Activated naive CD8-positive, alpha-beta T cell (primary cell): ENCODE data around the gene LRRFIP2.
A peak's percentile ranks its signal among the peaks of the same experiment; 100 is the strongest.

Experiments
- H3K27ac Mint-ChIP-seq: one replicate; pipeline ENCODE4 v1.8.0; 2021; ENCODE audit warnings: mixed read lengths
- H3K27me3 Mint-ChIP-seq: one replicate; pipeline ENCODE4 v1.8.0; 2021; ENCODE audit warnings: mixed read lengths
- H3K36me3 Mint-ChIP-seq: one replicate; pipeline ENCODE4 v1.8.0; 2021; ENCODE audit warnings: mixed read lengths
- H3K4me1 Mint-ChIP-seq: one replicate; pipeline ENCODE4 v1.8.0; 2021; ENCODE audit warnings: low read depth, mixed read lengths
- H3K4me3 Mint-ChIP-seq: one replicate; pipeline ENCODE4 v1.8.0; 2021; ENCODE audit warnings: mild to moderate bottlenecking, mixed read lengths
- H3K9me3 Mint-ChIP-seq: one replicate; pipeline ENCODE4 v1.8.0; 2021; ENCODE audit warnings: low read depth, mixed read lengths

Gene LRRFIP2

DNA sequence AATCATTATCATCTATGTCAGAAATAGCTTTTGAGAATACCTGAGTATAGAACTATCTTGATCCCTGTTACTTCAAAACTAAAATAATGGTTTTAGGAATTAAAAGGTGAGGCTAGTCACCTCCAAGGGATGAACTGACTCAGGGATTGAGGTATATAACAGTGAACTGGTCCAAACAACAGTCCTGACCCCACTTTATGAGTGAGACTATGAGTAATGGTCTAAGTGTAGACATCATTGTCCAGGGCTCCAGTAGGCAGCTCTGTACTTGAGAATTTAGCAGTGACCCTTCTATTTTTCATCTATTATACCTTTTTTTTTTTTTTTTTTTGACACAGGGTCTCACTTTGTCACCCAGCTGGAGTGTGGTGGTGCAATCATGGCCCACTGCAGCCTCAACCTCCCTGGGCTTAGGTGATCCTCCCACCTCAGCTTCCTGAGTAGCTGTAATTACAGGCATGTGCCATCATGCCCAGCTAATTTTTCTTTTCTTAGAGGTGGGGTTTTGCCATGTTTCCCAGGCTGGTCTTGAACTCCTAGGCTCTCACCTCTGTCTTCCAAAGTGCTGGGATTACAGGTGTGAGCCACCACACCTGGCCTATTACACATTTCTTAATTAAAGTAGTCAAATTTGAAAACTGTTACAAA, 144.7 kb downstream of the LRRFIP2 start:
- Mint-ChIP-seq H3K27me3 (no peaks in the 10 kb centered on the region), H3K4me3 (no peak overlapping the region), H3K27ac (no peak overlapping the region), H3K36me3 (peaks cover 24% of the 10 kb centered on the region), H3K4me1 (no peaks in the 10 kb centered on the region), H3K9me3 (no peaks in the 10 kb centered on the region)

DNA sequence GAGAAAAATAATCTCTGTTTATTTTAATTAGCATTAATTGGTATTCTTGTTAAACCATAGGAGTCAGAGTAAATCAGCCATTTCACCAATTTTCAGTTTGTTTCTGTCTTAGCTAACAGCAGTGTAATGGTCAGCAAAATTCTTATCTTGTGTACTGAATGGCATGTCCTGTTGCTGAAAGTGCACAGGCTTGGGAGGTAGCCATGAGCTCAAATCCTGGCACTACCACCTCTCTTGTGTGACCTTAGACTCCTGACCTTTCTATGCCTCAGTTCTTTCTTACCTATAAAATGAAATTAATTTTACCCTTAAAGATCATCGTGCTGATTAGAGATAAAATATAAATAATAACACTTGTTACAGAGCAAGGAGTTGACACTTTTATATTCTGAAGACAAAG, 145.3 kb downstream of the LRRFIP2 start:
- Mint-ChIP-seq H3K9me3 (no peaks in the 10 kb centered on the region), H3K36me3 (peaks cover 22% of the 10 kb centered on the region), H3K4me3 (no peak overlapping the region), H3K4me1 (no peaks in the 10 kb centered on the region), H3K27ac (no peak overlapping the region), H3K27me3 (no peaks in the 10 kb centered on the region)

DNA sequence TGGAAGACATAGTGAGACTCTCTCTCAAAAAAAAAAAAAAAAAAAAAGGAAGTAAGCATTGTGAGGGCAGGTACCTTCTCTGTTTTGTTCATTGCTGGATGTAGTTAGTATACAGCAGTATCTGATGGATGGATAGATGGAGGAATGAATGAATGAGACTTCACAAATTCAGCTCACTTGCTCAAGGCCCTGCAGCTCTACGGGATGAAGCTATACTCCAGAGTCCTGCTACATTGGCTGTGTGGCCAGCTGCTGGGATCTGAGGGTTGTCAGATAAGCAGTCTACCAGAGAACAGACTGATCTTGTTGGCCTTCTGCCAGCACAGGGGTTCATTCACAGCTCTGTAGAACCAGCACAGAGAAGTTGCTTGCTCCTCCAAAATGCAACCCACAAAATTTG, 146.1 kb downstream of the LRRFIP2 start:
- Mint-ChIP-seq H3K9me3 (no peaks in the 10 kb centered on the region), H3K27ac (no peak overlapping the region), H3K4me1 (no peaks in the 10 kb centered on the region), H3K36me3 (peaks cover 20% of the 10 kb centered on the region), H3K27me3 (no peaks in the 10 kb centered on the region), H3K4me3 (no peak overlapping the region)

DNA sequence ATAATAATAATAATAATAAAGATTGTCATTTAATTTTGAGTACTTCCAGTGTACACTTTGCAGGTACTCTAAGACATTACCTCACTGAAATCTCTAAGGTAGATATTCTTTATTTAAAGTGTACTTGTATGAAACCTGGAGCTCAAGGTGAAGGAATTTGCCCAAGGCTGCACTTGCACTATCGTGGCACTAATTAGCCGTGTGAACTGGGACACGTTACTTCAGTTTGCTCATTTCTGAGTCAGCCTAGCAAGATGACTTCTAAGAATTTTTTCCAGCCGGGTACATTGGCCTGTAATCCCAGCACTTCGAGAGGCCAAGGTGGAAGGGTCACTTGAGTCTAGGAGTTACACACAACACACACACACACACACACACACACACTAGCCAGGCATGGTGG, 147.5 kb downstream of the LRRFIP2 start:
- no peaks in the 10 kb centered on the region for H3K4me1 Mint-ChIP-seq
- H3K9me3 Mint-ChIP-seq: no peaks in the 10 kb centered on the region
- H3K27me3 Mint-ChIP-seq: no peaks in the 10 kb centered on the region
- H3K4me3 Mint-ChIP-seq: no peak overlapping the region
- no peak overlapping the region for H3K27ac Mint-ChIP-seq
- H3K36me3 Mint-ChIP-seq: peaks cover 14% of the 10 kb centered on the region

DNA sequence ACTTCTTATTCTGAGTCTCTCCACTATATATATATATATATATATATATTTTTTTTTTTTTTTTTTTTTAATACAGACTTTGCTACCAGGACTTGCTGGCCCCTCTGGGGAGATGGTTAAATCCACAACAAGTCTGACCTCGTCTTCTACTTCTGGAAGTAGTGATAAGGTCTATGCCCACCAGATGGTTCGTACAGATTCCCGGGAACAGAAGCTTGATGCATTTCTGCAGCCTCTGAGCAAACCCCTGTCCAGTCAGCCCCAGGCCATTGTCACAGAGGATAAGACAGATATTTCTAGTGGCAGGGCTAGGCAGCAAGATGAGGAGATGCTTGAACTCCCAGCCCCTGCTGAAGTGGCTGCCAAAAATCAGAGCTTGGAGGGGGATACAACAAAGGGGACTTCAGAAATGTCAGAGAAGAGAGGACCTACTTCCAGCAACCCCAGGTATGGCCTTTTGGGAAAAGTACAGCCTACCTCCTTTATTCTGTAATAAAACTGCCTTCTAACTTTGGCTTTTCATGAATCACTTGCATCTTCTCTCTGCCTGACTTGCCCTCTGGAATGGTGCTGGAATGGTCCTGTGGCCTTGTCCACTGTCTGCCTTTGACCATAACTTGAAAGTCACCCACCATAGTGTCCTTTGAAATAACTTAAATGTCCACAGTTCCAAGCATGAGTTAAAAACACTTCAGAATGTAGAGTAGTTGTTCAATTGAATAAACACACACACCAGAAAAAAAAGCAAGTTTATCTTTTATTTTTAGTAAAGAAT, 148.6 kb downstream of the LRRFIP2 start:
- Mint-ChIP-seq H3K27ac (peak overlapping the region; percentile 29), H3K9me3 (no peaks in the 10 kb centered on the region), H3K36me3 (peaks cover 15% of the 10 kb centered on the region), H3K4me3 (no peak overlapping the region), H3K4me1 (no peaks in the 10 kb centered on the region), H3K27me3 (no peaks in the 10 kb centered on the region)

DNA sequence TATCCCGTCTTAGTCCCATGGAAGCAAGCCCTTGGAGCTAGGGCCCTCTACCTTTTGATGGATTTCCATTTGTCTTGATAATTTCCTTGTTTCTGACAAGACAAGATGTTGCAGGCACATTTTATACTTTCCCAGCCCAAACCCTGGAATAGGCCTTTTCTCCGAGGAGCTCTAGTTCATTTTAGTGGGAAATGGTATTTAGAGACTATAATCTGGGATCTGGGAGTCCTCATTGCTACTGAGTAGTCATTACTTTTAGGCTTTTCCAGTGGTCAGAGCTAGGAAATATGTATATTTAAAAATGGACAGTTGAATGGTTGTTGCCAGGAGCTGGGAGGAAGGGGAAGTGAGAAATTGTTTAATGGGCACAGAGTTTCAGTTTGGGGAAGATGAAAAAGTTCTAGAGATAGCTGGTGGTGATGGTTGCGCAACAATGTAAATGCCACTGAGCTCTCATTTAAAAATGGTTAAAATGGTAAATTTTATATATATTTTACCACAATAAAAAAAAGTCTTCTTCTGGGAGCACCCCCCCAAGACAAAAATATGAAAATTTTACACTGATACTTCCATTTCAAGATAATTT, 149.5 kb downstream of the LRRFIP2 start:
- H3K36me3 Mint-ChIP-seq: peaks cover 17% of the 10 kb centered on the region
- H3K4me3 Mint-ChIP-seq: no peak overlapping the region
- H3K9me3 Mint-ChIP-seq: no peaks in the 10 kb centered on the region
- H3K4me1 Mint-ChIP-seq: no peaks in the 10 kb centered on the region
- H3K27ac Mint-ChIP-seq: no peak overlapping the region
- H3K27me3 Mint-ChIP-seq: no peaks in the 10 kb centered on the region

DNA sequence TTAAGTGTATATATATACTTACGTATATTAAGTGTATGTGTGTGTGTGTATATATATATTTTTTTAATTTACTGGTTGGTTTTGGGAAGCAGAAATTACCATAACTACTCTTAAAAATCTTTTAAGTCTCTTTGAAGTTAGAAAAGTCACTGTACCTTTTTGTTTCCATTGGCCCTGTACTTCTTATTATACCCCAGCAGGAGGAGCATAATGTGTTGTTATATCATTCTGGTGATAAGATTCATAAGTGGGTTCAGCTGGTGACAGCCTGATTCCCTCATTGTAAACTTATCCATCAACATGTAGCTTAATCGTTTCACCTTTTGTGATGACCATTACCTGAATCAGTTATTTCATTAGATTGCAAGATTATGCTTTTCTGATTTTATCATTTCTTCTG, 150.3 kb downstream of the LRRFIP2 start:
- Mint-ChIP-seq H3K4me3 (no peak overlapping the region), H3K9me3 (no peaks in the 10 kb centered on the region), H3K36me3 (peaks cover 17% of the 10 kb centered on the region), H3K27me3 (no peaks in the 10 kb centered on the region), H3K27ac (no peak overlapping the region), H3K4me1 (no peaks in the 10 kb centered on the region)

DNA sequence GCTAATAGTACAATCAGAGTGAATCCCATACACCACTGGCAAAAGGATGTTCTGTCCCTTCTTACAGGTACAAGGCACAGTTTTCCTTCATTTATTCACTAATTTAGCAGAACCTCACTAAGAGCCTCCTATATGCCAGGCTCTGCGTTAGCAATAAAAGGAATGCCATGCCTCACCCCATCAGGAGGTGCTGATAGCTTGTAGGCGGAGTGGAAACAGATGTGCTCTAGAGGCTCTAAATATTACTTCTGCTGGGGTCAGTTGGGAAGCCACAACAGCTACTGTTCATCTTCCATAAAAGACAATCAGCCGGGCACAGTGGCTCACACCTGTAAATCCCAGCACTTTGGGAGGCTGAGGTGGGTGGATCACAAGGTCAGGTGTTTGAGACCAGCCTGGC, 156.7 kb downstream of the LRRFIP2 start:
- Mint-ChIP-seq H3K36me3 (peaks cover 22% of the 10 kb centered on the region), H3K27ac (no peak overlapping the region), H3K9me3 (no peaks in the 10 kb centered on the region), H3K4me3 (no peak overlapping the region), H3K4me1 (no peaks in the 10 kb centered on the region), H3K27me3 (no peaks in the 10 kb centered on the region)

DNA sequence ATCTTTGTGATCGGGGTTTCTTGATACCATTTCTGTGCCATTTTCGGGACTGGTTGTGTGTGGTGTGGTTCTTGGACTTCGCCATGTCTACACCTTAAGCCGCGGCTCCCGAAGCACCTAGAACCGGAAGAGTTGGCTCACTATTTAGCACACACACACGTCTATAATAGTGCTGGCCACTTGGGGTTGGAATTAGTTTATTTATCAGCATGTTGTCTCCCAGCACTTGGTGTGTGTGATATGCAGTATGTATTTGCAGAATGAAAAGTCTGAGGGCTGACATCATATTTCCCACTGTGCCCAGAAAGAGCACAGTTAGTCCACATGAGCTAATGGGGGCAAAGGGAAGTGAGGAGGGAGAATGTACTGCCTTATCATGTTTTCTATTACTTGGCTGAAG, 157.5 kb downstream of the LRRFIP2 start:
- no peak overlapping the region for H3K4me3 Mint-ChIP-seq
- H3K27me3 Mint-ChIP-seq: no peaks in the 10 kb centered on the region
- no peaks in the 10 kb centered on the region for H3K9me3 Mint-ChIP-seq
- H3K4me1 Mint-ChIP-seq: no peaks in the 10 kb centered on the region
- no peak overlapping the region for H3K27ac Mint-ChIP-seq
- H3K36me3 Mint-ChIP-seq: peaks cover 18% of the 10 kb centered on the region

DNA sequence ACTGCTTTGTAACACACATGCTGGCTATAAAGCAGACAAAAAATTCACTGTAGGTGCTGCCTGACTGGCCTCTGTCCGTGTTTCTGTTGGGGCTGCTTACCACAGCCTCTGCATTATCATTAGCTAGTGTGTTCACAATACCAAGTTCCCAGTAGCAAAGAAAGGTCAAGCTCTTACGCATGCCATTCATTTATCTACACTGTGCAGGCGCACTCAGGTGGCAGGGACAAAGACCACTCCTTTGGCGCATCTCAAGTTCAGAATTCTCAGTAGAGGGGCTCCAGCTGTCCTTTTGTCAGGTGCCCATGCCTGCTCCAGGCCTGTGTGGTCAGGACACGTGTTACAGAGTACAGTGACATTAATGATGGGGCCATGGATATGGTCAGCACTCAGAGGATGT, 158.7 kb downstream of the LRRFIP2 start:
- Mint-ChIP-seq H3K9me3 (no peaks in the 10 kb centered on the region), H3K36me3 (peaks cover 18% of the 10 kb centered on the region), H3K4me1 (no peaks in the 10 kb centered on the region), H3K27me3 (no peaks in the 10 kb centered on the region), H3K4me3 (no peak overlapping the region), H3K27ac (no peak overlapping the region)

DNA sequence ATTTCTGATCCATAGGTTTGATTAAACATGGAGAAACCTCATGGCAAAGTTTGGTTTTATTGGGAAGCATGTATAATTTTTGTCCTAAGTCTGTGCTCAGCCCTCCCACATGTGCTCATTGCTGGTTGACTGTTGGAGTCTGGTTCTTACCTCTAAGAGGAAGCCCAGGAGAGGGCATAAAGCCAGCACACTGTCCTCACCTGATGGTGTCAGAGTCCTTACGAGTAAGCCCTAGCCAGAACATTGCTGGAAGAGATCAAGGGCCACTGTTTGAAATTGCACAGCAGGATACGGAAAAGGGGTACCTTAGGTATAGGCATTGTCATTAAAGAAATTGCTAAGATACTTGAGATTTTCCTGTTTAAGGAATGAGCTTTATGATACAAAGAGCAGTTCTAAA, 159.8 kb downstream of the LRRFIP2 start:
- Mint-ChIP-seq H3K9me3 (no peaks in the 10 kb centered on the region), H3K27ac (no peak overlapping the region), H3K27me3 (no peaks in the 10 kb centered on the region), H3K36me3 (peaks cover 16% of the 10 kb centered on the region), H3K4me1 (no peaks in the 10 kb centered on the region), H3K4me3 (no peak overlapping the region)
